ENCODE results near the gene TEN1. TPM values are rescaled to one million over a fixed set of nuclear protein-coding genes. Genes with fewer than 3 reads are reported as not detected.

The TEN1 gene
- total and polyA plus RNA-seq, 2 donors (not counting 1 experiment from before 2014, with no cell fraction given): 9.4 to 10.3 TPM

DNA sequence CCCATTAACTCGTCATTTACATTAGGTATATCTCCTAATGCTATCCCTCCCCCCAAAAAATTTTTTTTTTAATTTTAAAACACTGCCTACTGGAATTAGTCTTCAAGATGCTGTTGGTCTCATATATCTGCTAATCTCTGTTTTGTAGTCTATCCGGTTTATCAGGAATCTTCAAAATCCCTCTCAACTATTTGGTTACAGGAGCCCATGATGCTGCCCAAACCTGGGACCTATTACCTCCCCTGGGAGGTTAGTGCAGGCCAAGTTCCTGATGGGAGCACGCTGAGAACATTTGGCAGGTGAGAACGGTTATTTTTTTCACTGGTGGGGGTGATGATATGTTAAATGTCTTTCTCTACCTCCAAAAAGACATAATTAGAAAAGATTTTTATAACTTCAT lies 6.9 kb downstream of the TEN1 start:
- DNase-seq (ENCODE audit: low read depth in 2 of 2): no peak
- H3K79me2 ChIP-seq (ENCODE audit: control insufficient read depth, insufficient read depth, low read length): no peaks in the 10 kb centered on the region
- H3K27ac ChIP-seq (ENCODE audit: insufficient read depth, low read length): no peak overlapping the region
- H4K20me1 ChIP-seq (ENCODE audit: control insufficient read depth, extremely low read depth, insufficient read depth, low read length): no peaks in the 10 kb centered on the region
- H3K4me2 ChIP-seq (ENCODE audit: extremely low read depth, insufficient read depth, low read length): no peak overlapping the region
- no peaks in the 10 kb centered on the region for H3K9me3 ChIP-seq (ENCODE audit: control insufficient read depth, insufficient read depth, low read depth, low read length)
- H3K9ac ChIP-seq (ENCODE audit: insufficient read depth, low read length): no peak overlapping the region
- no peaks in the 10 kb centered on the region for H3K36me3 ChIP-seq (ENCODE audit: control insufficient read depth, insufficient read depth, low read length)
- H3K4me1 ChIP-seq (ENCODE audit: control insufficient read depth, extremely low read depth, insufficient read depth, low read length): peaks cover 5% of the 10 kb centered on the region
- TF ChIP-seq, protein P1, sequence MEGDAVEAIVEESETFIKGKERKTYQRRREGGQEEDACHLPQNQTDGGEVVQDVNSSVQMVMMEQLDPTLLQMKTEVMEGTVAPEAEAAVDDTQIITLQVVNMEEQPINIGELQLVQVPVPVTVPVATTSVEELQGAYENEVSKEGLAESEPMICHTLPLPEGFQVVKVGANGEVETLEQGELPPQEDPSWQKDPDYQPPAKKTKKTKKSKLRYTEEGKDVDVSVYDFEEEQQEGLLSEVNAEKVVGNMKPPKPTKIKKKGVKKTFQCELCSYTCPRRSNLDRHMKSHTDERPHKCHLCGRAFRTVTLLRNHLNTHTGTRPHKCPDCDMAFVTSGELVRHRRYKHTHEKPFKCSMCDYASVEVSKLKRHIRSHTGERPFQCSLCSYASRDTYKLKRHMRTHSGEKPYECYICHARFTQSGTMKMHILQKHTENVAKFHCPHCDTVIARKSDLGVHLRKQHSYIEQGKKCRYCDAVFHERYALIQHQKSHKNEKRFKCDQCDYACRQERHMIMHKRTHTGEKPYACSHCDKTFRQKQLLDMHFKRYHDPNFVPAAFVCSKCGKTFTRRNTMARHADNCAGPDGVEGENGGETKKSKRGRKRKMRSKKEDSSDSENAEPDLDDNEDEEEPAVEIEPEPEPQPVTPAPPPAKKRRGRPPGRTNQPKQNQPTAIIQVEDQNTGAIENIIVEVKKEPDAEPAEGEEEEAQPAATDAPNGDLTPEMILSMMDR (conservative IDR thresholded peaks at IDR 0.05 in 1 of 2, IDR thresholded peaks at IDR 0.05 in 1 of 2; ENCODE audit: low read depth in 1 of 2, low read length in 2 of 2): no peak
- TF ChIP-seq EZH2 (IDR thresholded peaks at IDR 0.05; ENCODE audit: low read length, missing control alignments): no peak
- no peak overlapping the region for H3K4me3 ChIP-seq (replicated peaks in 1 of 4; ENCODE audit: control extremely low read depth in 1 of 4, insufficient read depth in 1 of 4, low read depth in 3 of 4, low read length in 4 of 4)
- no peaks in the 10 kb centered on the region for H3K27me3 ChIP-seq (ENCODE audit: control insufficient read depth, insufficient read depth, low read length)
- H2AFZ ChIP-seq (ENCODE audit: low read length): no peak overlapping the region

DNA sequence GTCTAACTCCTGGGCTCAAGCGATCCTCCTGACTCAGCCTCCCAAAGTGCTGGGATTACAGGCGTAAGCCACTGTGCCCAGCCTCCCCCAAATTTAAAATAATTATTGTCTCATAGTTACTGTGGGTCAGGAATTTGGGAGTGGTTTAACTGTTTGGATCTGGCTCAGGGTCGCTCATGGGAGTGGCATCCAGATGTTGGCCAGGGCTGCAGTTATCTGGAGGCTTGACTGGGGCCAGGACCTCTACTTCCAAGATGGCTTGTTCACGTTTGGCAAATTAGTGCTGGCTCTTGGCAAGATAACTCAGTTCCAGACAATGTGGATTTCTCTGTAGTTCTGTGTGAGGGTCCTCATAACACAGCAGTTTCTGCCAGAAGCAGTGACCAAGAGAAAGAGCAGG lies 8.0 kb downstream of the TEN1 start:
- Histone ChIP-seq H3K9me3 (ENCODE audit: control insufficient read depth, insufficient read depth, low read depth, low read length) (no peaks in the 10 kb centered on the region), H3K4me3 (replicated peaks in 1 of 4; ENCODE audit: control extremely low read depth in 1 of 4, insufficient read depth in 1 of 4, low read depth in 3 of 4, low read length in 4 of 4) (no peak overlapping the region), H3K27me3 (ENCODE audit: control insufficient read depth, insufficient read depth, low read length) (no peaks in the 10 kb centered on the region), H4K20me1 (ENCODE audit: control insufficient read depth, extremely low read depth, insufficient read depth, low read length) (no peaks in the 10 kb centered on the region), H3K4me2 (ENCODE audit: extremely low read depth, insufficient read depth, low read length) (no peak overlapping the region), H2AFZ (ENCODE audit: low read length) (no peak overlapping the region), H3K9ac (ENCODE audit: insufficient read depth, low read length) (no peak overlapping the region), H3K79me2 (ENCODE audit: control insufficient read depth, insufficient read depth, low read length) (no peaks in the 10 kb centered on the region), H3K27ac (ENCODE audit: insufficient read depth, low read length) (no peak overlapping the region), H3K4me1 (ENCODE audit: control insufficient read depth, extremely low read depth, insufficient read depth, low read length) (peaks cover 5% of the 10 kb centered on the region), H3K36me3 (ENCODE audit: control insufficient read depth, insufficient read depth, low read length) (no peaks in the 10 kb centered on the region)
- DNase-seq (ENCODE audit: low read depth in 2 of 2): no peak
- TF ChIP-seq, protein P1 (conservative IDR thresholded peaks at IDR 0.05 in 1 of 2, IDR thresholded peaks at IDR 0.05 in 1 of 2; ENCODE audit: low read depth in 1 of 2, low read length in 2 of 2): no peak
- TF ChIP-seq EZH2 (IDR thresholded peaks at IDR 0.05; ENCODE audit: low read length, missing control alignments): no peak

DNA sequence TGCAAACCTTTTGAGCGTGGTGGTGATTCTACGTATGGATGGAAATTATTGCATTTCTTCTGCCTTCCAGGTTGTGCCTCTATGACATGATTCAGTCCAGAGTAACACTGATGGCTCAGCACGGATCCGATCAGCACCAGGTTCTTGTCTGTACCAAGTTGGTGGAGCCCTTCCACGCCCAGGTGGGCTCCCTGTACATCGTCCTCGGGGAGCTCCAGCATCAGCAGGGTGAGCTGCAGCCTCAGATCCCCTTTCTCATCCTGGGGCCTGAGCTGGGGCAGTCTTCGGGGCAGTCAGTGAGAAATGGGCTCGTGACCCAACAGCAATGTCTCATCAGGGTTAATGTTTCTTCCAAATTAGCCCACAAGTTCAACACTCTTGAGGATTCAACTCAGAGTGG lies 12.4 kb downstream of the TEN1 start:
- no peaks in the 10 kb centered on the region for H3K27me3 ChIP-seq (ENCODE audit: control insufficient read depth, insufficient read depth, low read length)
- H3K9me3 ChIP-seq (ENCODE audit: control insufficient read depth, insufficient read depth, low read depth, low read length): no peaks in the 10 kb centered on the region
- H3K27ac ChIP-seq (ENCODE audit: insufficient read depth, low read length): no peak overlapping the region
- no peaks in the 10 kb centered on the region for H4K20me1 ChIP-seq (ENCODE audit: control insufficient read depth, extremely low read depth, insufficient read depth, low read length)
- no peaks in the 10 kb centered on the region for H3K4me1 ChIP-seq (ENCODE audit: control insufficient read depth, extremely low read depth, insufficient read depth, low read length)
- H3K9ac ChIP-seq (ENCODE audit: insufficient read depth, low read length): no peak overlapping the region
- no peak for DNase-seq (ENCODE audit: low read depth in 2 of 2)
- H2AFZ ChIP-seq (ENCODE audit: low read length): no peak overlapping the region
- H3K36me3 ChIP-seq (ENCODE audit: control insufficient read depth, insufficient read depth, low read length): no peaks in the 10 kb centered on the region
- no peak for TF ChIP-seq EZH2 (IDR thresholded peaks at IDR 0.05; ENCODE audit: low read length, missing control alignments)
- TF ChIP-seq, protein P1 (conservative IDR thresholded peaks at IDR 0.05 in 1 of 2, IDR thresholded peaks at IDR 0.05 in 1 of 2; ENCODE audit: low read depth in 1 of 2, low read length in 2 of 2): no peak
- H3K4me3 ChIP-seq (replicated peaks in 1 of 4; ENCODE audit: control extremely low read depth in 1 of 4, insufficient read depth in 1 of 4, low read depth in 3 of 4, low read length in 4 of 4): no peak overlapping the region
- H3K79me2 ChIP-seq (ENCODE audit: control insufficient read depth, insufficient read depth, low read length): no peaks in the 10 kb centered on the region
- H3K4me2 ChIP-seq (ENCODE audit: extremely low read depth, insufficient read depth, low read length): no peak overlapping the region
